Stomach (tissue), 19 donors: ENCODE data around the gene IDI2. TPM values are rescaled to one million over a fixed set of nuclear protein-coding genes. Genes with fewer than 3 reads are reported as not detected.
A peak's percentile ranks its signal among the peaks of the same experiment; 100 is the strongest.

Experiments
- DNase-seq, 2 donors: peaks; one replicate each; pipeline versions ENCODE4 v3.0.0 to v3.0.0-alpha.2; 2013 to 2019
- H3K27ac ChIP-seq, 5 donors: fragments of 200-600 bp in 4 of 5; sonication (generic) in 4 of 5; one replicate each; pipeline ENCODE4 v1.5.1; 2013 to 2019; ENCODE audit warnings: mild to moderate bottlenecking in 1 of 5, moderate library complexity in 1 of 5
- H3K27me3 ChIP-seq, 3 donors: fragments of 200-600 bp; sonication (generic); one replicate each; pipeline ENCODE4 v1.5.1; 2017 to 2019; ENCODE audit warnings: mixed run types in 1 of 3
- H3K36me3 ChIP-seq, 4 donors: fragments of 200-600 bp; sonication (generic); 1 replicate in 3 of 4; 2 replicates in 1 of 4; pipeline ENCODE4 v1.5.1; 2016 to 2019
- H3K4me1 ChIP-seq, 4 donors: fragments of 200-600 bp; sonication (generic); one replicate each; pipeline ENCODE4 v1.5.1; 2016 to 2019
- H3K4me3 ChIP-seq, 4 donors: fragments of 200-600 bp; sonication (generic) in 3 of 4; one replicate each; pipeline ENCODE4 v1.5.1; 2016 to 2019; ENCODE audit warnings: mild to moderate bottlenecking in 1 of 4
- H3K9me3 ChIP-seq, 4 donors: fragments of 200-600 bp; sonication (generic); one replicate each; pipeline ENCODE4 v1.5.1; 2016 to 2019
- CTCF ChIP-seq, 7 experiments: fragments of 450-650 bp in 4 of 7; fragments of 200-600 bp in 3 of 7; sonication (generic) in 3 of 7; IDR thresholded peaks; one replicate each; pipeline ENCODE4 v1.5.1; 2016 to 2019; ENCODE audit warnings: antibody characterized with exemption in 7 of 7, control low read depth in 2 of 7, mild to moderate bottlenecking in 1 of 7
- EP300 ChIP-seq: sonication (generic); formaldehyde crosslinking; IDR thresholded peaks from one replicate; pipeline ENCODE4 v1.6.1; 2017; ENCODE audit warnings: antibody characterized with exemption
- POLR2A ChIP-seq, 4 donors: fragments of 450-650 bp; IDR thresholded peaks; one replicate each; pipeline ENCODE4 v1.6.1; 2016; ENCODE audit warnings: antibody characterized with exemption in 4 of 4, control low read depth in 2 of 4, mild to moderate bottlenecking in 1 of 4, moderate library complexity in 1 of 4
- POLR2AphosphoS5 ChIP-seq, 3 donors: sonication (generic); formaldehyde crosslinking; IDR thresholded peaks; one replicate each; pipeline ENCODE4 v1.6.1; 2016; ENCODE audit warnings: antibody characterized with exemption in 3 of 3
- WGBS, 5 donors: extraction: QIAGEN DNeasy Blood & Tissue Kit in 3 of 5; methylation state at CpG; one replicate each; pipeline versions ENCODE4 v1.1.5 to v1.1.7; 2013 to 2018; 5-methylcytosine and 5-hydroxymethylcytosine counted together
- intact Hi-C: fragments of 100-400 bp; cut with DNase I; formaldehyde crosslinking; loops from one replicate; pipeline ENCODE4 v1.15.1; 2023; ENCODE audit warnings: low total_unique reads
- long read RNA-seq, 10 donors: transcript quantifications; one replicate each; lab custom pipeline, GENCODE V29; 2026
- polyA plus RNA-seq, 3 donors: library from polyadenylated mRNA; stranded (reverse); fragments of 200-250 nt; gene quantifications; one replicate each; pipeline ENCODE4 v1.2.3, GENCODE V29; 2013
- total RNA-seq, 5 donors: library from RNA; depleted of rRNA; stranded (reverse); fragments of >200 nt; gene quantifications; one replicate each; pipeline versions ENCODE4 v1.1.0 to v1.2.3, GENCODE V29; 2014 to 2016
- donor health status: healthy with polysubstance abuse.
- donor health status: Bipolar disorder and iron deficiency.
- donor health status: healthy.

The IDI2 gene
- total RNA-seq (1 to 10 TPM in 1 of 5 donors, not detected in 4; 2.9 TPM), polyA plus RNA-seq (not detected)
- long read RNA-seq, donor 1 = 0 reads
- long read RNA-seq, donor 2 = 0 reads
- long read RNA-seq, donor 3 = 0 reads
- long read RNA-seq, donor 4 = 0 reads
- long read RNA-seq, donor 5 = 0 reads
- long read RNA-seq, donor 6 = 0 reads
- long read RNA-seq, donor 7 = 0 reads
- long read RNA-seq, donor 8 = 0 reads
- long read RNA-seq, donor 9 = 0 reads
- long read RNA-seq, donor 10 = 0 reads

- no peaks in the 10 kb centered on the region for H3K27me3 ChIP-seq
- no peaks in the 10 kb centered on the region for H3K4me1 ChIP-seq
- H3K36me3 ChIP-seq = peaks cover 0 to 3% (median 1%) of the 10 kb centered on the region in 4 donors
- TF ChIP-seq EP300 = no peak
- TF ChIP-seq POLR2AphosphoS5 (IDR thresholded peaks at IDR 0.05) = no peak
- TF ChIP-seq POLR2A (IDR thresholded peaks at IDR 0.05) = no peak
- TF ChIP-seq CTCF (IDR thresholded peaks at IDR 0.05) = no peak
- no peaks in the 10 kb centered on the region for H3K9me3 ChIP-seq
- 58 to 81% (median 73%) methylated on average over 1 of the region's 1 CpG for WGBS, 5 donors
- intact Hi-C loops = no loop called here
- no peak within 1 kb of the TSS for H3K4me3 ChIP-seq
- H3K27ac ChIP-seq = no peak within 1 kb of the TSS
- DNase-seq = no peak
These were observed at the start of gene IDI2 for GRCh38 chr10:1025683-1026082. Gene IDI2, minus strand, starts transcription at chr10:1025859. Its CDS starts 1,136 bp downstream, at chr10:1024723.

- intact Hi-C loops = no loop called here
- TF ChIP-seq POLR2AphosphoS5 (IDR thresholded peaks at IDR 0.05) = no peak
- peak in 1 of 7 experiments; percentile 10 for TF ChIP-seq CTCF (IDR thresholded peaks at IDR 0.05)
- Histone ChIP-seq H3K27ac (no peak overlapping the region), H3K36me3 (peaks cover 28 to 69% (median 64%) of the 10 kb centered on the region in 4 donors), H3K4me1 (peaks cover 0 to 7% (median 0%) of the 10 kb centered on the region in 4 donors), H3K4me3 (no peak overlapping the region), H3K27me3 (no peaks in the 10 kb centered on the region), H3K9me3 (no peaks in the 10 kb centered on the region)
- 86 to 90% (median 89%) methylated on average over 18 of the region's 18 CpGs for WGBS, 5 donors
- DNase-seq = peak in 1 of 2 donors; percentile 32
These were observed 49.2 kb upstream of the IDI2 start for GRCh38 chr10:1074748-1075308.

- Histone ChIP-seq H3K27me3 (no peaks in the 10 kb centered on the region), H3K4me1 (peaks cover 0 to 7% (median 0%) of the 10 kb centered on the region in 4 donors), H3K36me3 (peaks cover 23 to 63% (median 58%) of the 10 kb centered on the region in 4 donors), H3K4me3 (no peak overlapping the region), H3K27ac (no peak overlapping the region), H3K9me3 (no peaks in the 10 kb centered on the region)
- DNase-seq = no peak
- intact Hi-C loops = no loop called here
- TF ChIP-seq CTCF (IDR thresholded peaks at IDR 0.05) (no peak), EP300 (no peak), POLR2AphosphoS5 (IDR thresholded peaks at IDR 0.05) (no peak), POLR2A (IDR thresholded peaks at IDR 0.05) (no peak)
- WGBS, 5 donors = 92 to 94% (median 93%) methylated on average over 24 of the region's 24 CpGs
These were observed 48.5 kb upstream of the IDI2 start for GRCh38 chr10:1074052-1074747.

- intact Hi-C loops = no loop called here
- DNase-seq = no peak
- no peak overlapping the region for H3K27ac ChIP-seq
- H3K4me3 ChIP-seq = no peak overlapping the region
- H3K36me3 ChIP-seq = peaks cover 18 to 32% (median 31%) of the 10 kb centered on the region in 4 donors
- 74 to 82% (median 77%) methylated on average over 7 of the region's 7 CpGs for WGBS, 5 donors
- H3K9me3 ChIP-seq = no peaks in the 10 kb centered on the region
- H3K4me1 ChIP-seq = peaks cover 0 to 7% (median 0%) of the 10 kb centered on the region in 4 donors
- no peak for TF ChIP-seq EP300
- TF ChIP-seq CTCF (IDR thresholded peaks at IDR 0.05) = no peak
- no peak for TF ChIP-seq POLR2A (IDR thresholded peaks at IDR 0.05)
- TF ChIP-seq POLR2AphosphoS5 (IDR thresholded peaks at IDR 0.05) = no peak
- no peaks in the 10 kb centered on the region for H3K27me3 ChIP-seq
These were observed 45.3 kb upstream of the IDI2 start for GRCh38 chr10:1070919-1071318.
